Loucy (cell line): ENCODE measurements around the gene CMTM8.

ENCODE experiments used
- H2AFZ ChIP-seq: fragments of 200-600 bp; sonication (generic); 2 replicates; pipeline ENCODE4 v1.6.0; 2016; ENCODE audit warnings: antibody characterized with exemption, mild to moderate bottlenecking, low read length, moderate library complexity
- H3F3A ChIP-seq: fragments of 200-600 bp; 2 replicates; pipeline ENCODE4 v1.6.0; 2016; ENCODE audit warnings: antibody characterized with exemption, low read depth, mild to moderate bottlenecking
- H3K27me3 ChIP-seq: fragments of 200-600 bp; sonication (generic); 2 replicates; pipeline ENCODE4 v1.6.1; 2014; ENCODE audit warnings: low read length, mild to moderate bottlenecking; ENCODE audit not compliant: insufficient read depth, poor library complexity, severe bottlenecking
- H3K36me3 ChIP-seq: fragments of 200-600 bp; sonication (generic); 2 replicates; pipeline ENCODE4 v1.6.1; 2016; ENCODE audit warnings: low read length; ENCODE audit not compliant: insufficient read depth
- H3K4me1 ChIP-seq: fragments of 200-600 bp; sonication (generic); 2 replicates; pipeline ENCODE4 v1.5.1; 2014; ENCODE audit warnings: low read length, mild to moderate bottlenecking; ENCODE audit not compliant: insufficient read depth, poor library complexity, severe bottlenecking
- H3K4me2 ChIP-seq: fragments of 200-600 bp; sonication (generic); 2 replicates; pipeline ENCODE4 v1.6.0; 2014; ENCODE audit warnings: antibody characterized with exemption, low read length, low read depth, mild to moderate bottlenecking; ENCODE audit not compliant: poor library complexity, severe bottlenecking
- H3K4me3 ChIP-seq: fragments of 200-600 bp; sonication (generic); 2 replicates; pipeline ENCODE4 v1.5.1; 2014; ENCODE audit warnings: low read length, mild to moderate bottlenecking, mixed read lengths; ENCODE audit not compliant: poor library complexity, severe bottlenecking
- H3K79me2 ChIP-seq: fragments of 200-600 bp; sonication (generic); 2 replicates; pipeline ENCODE4 v1.6.1; 2014; ENCODE audit warnings: low read length; ENCODE audit not compliant: insufficient read depth
- H3K9ac ChIP-seq: fragments of 200-600 bp; sonication (generic); 2 replicates; pipeline ENCODE4 v1.6.0; 2014; ENCODE audit warnings: mild to moderate bottlenecking, low read depth, low read length, moderate library complexity; ENCODE audit not compliant: poor library complexity, severe bottlenecking
- H3K9me2 ChIP-seq: fragments of 200-600 bp; sonication (generic); replicated peaks from 2 replicates; pipeline ENCODE4 v1.6.1; 2016; ENCODE audit warnings: low read depth, low read length, mixed read lengths
- H3K9me3 ChIP-seq: fragments of 200-600 bp; sonication (generic); 2 replicates; pipeline ENCODE4 v1.6.1; 2014; ENCODE audit warnings: mild to moderate bottlenecking, antibody characterized with exemption, low read length, low read depth; ENCODE audit not compliant: insufficient read depth
- H4K20me1 ChIP-seq: fragments of 200-600 bp; sonication (generic); 2 replicates; pipeline ENCODE4 v1.6.0; 2014; ENCODE audit warnings: antibody characterized with exemption, low read length, mild to moderate bottlenecking; ENCODE audit not compliant: insufficient read depth, poor library complexity, severe bottlenecking
- EZH2phosphoT487 ChIP-seq: fragments of 200-600 bp; IDR thresholded peaks from 2 replicates; pipeline ENCODE4 v1.6.1; 2018; ENCODE audit warnings: antibody characterized with exemption, mild to moderate bottlenecking, moderate library complexity, borderline replicate concordance
- TF ChIP-seq, protein P1 (sequence below): fragments of 200-600 bp; sonication (generic); conservative IDR thresholded peaks from 2 replicates; pipeline ENCODE4 v1.5.1; 2014; ENCODE audit warnings: mild to moderate bottlenecking, antibody characterized with exemption, low read length

CMTM8 gene

GRCh38 chr3:32303399-32303747, 64.9 kb downstream of the CMTM8 start:
- Histone ChIP-seq H3K4me1 (no peaks in the 10 kb centered on the region), H3K36me3 (no peaks in the 10 kb centered on the region), H3F3A (no peaks in the 10 kb centered on the region), H3K79me2 (no peaks in the 10 kb centered on the region), H3K4me3 (no peak overlapping the region), H3K4me2 (no peak overlapping the region), H3K9ac (no peak overlapping the region), H3K27me3 (no peaks in the 10 kb centered on the region), H4K20me1 (no peaks in the 10 kb centered on the region), H2AFZ (no peak overlapping the region), H3K9me3 (no peaks in the 10 kb centered on the region), H3K9me2 (no peaks in the 10 kb centered on the region)
- no peak for TF ChIP-seq EZH2phosphoT487
- TF ChIP-seq, protein P1, sequence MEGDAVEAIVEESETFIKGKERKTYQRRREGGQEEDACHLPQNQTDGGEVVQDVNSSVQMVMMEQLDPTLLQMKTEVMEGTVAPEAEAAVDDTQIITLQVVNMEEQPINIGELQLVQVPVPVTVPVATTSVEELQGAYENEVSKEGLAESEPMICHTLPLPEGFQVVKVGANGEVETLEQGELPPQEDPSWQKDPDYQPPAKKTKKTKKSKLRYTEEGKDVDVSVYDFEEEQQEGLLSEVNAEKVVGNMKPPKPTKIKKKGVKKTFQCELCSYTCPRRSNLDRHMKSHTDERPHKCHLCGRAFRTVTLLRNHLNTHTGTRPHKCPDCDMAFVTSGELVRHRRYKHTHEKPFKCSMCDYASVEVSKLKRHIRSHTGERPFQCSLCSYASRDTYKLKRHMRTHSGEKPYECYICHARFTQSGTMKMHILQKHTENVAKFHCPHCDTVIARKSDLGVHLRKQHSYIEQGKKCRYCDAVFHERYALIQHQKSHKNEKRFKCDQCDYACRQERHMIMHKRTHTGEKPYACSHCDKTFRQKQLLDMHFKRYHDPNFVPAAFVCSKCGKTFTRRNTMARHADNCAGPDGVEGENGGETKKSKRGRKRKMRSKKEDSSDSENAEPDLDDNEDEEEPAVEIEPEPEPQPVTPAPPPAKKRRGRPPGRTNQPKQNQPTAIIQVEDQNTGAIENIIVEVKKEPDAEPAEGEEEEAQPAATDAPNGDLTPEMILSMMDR: no peak

GRCh38 chr3:32303977-32304881, 65.7 kb downstream of the CMTM8 start:
- Histone ChIP-seq H3K79me2 (no peaks in the 10 kb centered on the region), H3K9me3 (no peaks in the 10 kb centered on the region), H3K4me3 (no peak overlapping the region), H4K20me1 (no peaks in the 10 kb centered on the region), H3K27me3 (no peaks in the 10 kb centered on the region), H3K9me2 (no peaks in the 10 kb centered on the region), H3K36me3 (no peaks in the 10 kb centered on the region), H3F3A (no peaks in the 10 kb centered on the region), H3K9ac (no peak overlapping the region), H3K4me1 (no peaks in the 10 kb centered on the region), H3K4me2 (no peak overlapping the region), H2AFZ (no peak overlapping the region)
- TF ChIP-seq EZH2phosphoT487: no peak
- TF ChIP-seq, protein P1: no peak

DNA sequence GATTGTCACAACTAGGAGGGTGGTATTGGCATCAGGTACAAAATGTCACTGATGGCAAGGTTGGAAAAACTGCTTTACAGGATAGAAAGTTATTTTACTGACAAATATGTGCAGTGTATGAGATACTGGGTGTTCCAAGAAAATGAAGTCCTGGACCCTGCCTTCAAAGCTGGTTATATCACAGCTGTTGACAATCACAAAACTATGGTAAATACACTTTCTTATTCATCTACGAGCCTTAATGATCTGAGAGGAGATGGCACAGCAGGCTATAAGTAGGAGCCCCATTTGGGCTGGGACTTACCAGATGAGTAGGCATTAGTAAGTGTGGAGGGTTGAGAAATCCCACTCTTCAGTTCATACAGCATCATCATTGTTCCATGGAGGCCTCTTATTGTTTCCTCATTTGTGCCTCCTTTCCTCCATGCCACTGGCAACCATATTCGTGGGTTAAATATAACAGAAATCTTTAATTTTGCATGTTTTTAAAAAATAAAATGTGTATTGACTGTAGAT, 66.9 kb downstream of the CMTM8 start:
- Histone ChIP-seq H3K36me3 (no peaks in the 10 kb centered on the region), H3F3A (no peaks in the 10 kb centered on the region), H3K4me1 (no peaks in the 10 kb centered on the region), H3K79me2 (no peaks in the 10 kb centered on the region), H3K9me3 (no peaks in the 10 kb centered on the region), H3K4me2 (no peak overlapping the region), H3K27me3 (no peaks in the 10 kb centered on the region), H3K9me2 (no peaks in the 10 kb centered on the region), H3K9ac (no peak overlapping the region), H2AFZ (no peak overlapping the region), H4K20me1 (no peaks in the 10 kb centered on the region), H3K4me3 (no peak overlapping the region)
- no peak for TF ChIP-seq EZH2phosphoT487
- TF ChIP-seq, protein P1: no peak
